Neural progenitor cell (in vitro differentiated cells): ENCODE data around the gene ZNF710.

Experiments used
- EZH2 ChIP-seq: fragments of 200-600 bp; sonication (generic); IDR thresholded peaks from 2 replicates; pipeline ENCODE4 v1.6.1; 2017; ENCODE audit warnings: antibody characterized with exemption, mild to moderate bottlenecking, moderate library complexity
- EZH2phosphoT487 ChIP-seq: fragments of 200-600 bp; sonication (generic); IDR thresholded peaks from 2 replicates; pipeline ENCODE4 v1.6.1; 2017; ENCODE audit warnings: antibody characterized with exemption
- TF ChIP-seq, protein P1 (sequence below): fragments of 200-600 bp; sonication (generic); IDR thresholded peaks from 2 replicates; pipeline ENCODE4 v1.5.1; 2017; ENCODE audit warnings: antibody characterized with exemption, mild to moderate bottlenecking

DNA sequence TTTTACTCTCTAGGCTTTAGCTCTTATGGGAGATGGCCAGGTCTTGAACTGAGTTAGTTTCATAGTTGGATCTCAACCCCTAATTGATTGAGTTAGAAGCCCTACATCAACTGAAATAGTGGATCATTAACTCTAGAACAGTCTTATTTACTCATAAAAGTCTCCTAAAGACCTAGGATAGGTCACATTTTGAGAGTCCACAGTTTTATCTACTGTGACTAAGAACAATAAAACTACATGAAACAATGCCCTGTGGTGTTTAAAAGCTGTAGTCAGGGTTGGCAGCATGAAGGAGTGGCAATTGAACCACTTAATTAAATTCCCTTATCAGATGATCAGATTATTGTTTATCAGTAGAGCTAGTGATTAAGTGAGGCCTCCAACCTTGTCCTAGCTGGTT is 123.4 kb downstream of the ZNF710 start:
- TF ChIP-seq EZH2 (no peak), EZH2phosphoT487 (no peak)
- TF ChIP-seq, protein P1, sequence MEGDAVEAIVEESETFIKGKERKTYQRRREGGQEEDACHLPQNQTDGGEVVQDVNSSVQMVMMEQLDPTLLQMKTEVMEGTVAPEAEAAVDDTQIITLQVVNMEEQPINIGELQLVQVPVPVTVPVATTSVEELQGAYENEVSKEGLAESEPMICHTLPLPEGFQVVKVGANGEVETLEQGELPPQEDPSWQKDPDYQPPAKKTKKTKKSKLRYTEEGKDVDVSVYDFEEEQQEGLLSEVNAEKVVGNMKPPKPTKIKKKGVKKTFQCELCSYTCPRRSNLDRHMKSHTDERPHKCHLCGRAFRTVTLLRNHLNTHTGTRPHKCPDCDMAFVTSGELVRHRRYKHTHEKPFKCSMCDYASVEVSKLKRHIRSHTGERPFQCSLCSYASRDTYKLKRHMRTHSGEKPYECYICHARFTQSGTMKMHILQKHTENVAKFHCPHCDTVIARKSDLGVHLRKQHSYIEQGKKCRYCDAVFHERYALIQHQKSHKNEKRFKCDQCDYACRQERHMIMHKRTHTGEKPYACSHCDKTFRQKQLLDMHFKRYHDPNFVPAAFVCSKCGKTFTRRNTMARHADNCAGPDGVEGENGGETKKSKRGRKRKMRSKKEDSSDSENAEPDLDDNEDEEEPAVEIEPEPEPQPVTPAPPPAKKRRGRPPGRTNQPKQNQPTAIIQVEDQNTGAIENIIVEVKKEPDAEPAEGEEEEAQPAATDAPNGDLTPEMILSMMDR: no peak
